Measurements from ENCODE around the gene ZBTB8OS.
"Not testable (repeated sequence)": the region's sequence is repeated elsewhere in the genome, so short reads cannot be mapped to it uniquely, and the experiment has no call there.

- not testable (repeated sequence) for TF ChIP-seq SP1 (IDR thresholded peaks at IDR 0.05); FOXA1 (IDR thresholded peaks at IDR 0.05); TARDBP (IDR thresholded peaks at IDR 0.05); ELF4 (IDR thresholded peaks at IDR 0.05); CTBP1 (IDR thresholded peaks at IDR 0.05; ENCODE audit: borderline replicate concordance); NFRKB (IDR thresholded peaks at IDR 0.05); FOXM1 (IDR thresholded peaks at IDR 0.05; ENCODE audit: borderline replicate concordance); L3MBTL2 (conservative IDR thresholded peaks at IDR 0.05); BHLHE40 (IDR thresholded peaks at IDR 0.05; ENCODE audit: borderline replicate concordance); FOXK2 (IDR thresholded peaks at IDR 0.05)
Observed at GRCh38 chr1:32668716-32669115, 18.4 kb upstream of the ZBTB8OS start.

Measured in HEK293T (cell line).